ENCODE measurements around the gene ASMTL. TPM values are rescaled to one million over a fixed set of nuclear protein-coding genes. Genes with fewer than 3 reads are reported as not detected.
"Not testable (repeated sequence)": the region's sequence is repeated elsewhere in the genome, so short reads cannot be mapped to it uniquely, and the experiment has no call there.

Gene ASMTL
- total RNA-seq, 1 donor from 2014 or later: 24.5 TPM

DNA sequence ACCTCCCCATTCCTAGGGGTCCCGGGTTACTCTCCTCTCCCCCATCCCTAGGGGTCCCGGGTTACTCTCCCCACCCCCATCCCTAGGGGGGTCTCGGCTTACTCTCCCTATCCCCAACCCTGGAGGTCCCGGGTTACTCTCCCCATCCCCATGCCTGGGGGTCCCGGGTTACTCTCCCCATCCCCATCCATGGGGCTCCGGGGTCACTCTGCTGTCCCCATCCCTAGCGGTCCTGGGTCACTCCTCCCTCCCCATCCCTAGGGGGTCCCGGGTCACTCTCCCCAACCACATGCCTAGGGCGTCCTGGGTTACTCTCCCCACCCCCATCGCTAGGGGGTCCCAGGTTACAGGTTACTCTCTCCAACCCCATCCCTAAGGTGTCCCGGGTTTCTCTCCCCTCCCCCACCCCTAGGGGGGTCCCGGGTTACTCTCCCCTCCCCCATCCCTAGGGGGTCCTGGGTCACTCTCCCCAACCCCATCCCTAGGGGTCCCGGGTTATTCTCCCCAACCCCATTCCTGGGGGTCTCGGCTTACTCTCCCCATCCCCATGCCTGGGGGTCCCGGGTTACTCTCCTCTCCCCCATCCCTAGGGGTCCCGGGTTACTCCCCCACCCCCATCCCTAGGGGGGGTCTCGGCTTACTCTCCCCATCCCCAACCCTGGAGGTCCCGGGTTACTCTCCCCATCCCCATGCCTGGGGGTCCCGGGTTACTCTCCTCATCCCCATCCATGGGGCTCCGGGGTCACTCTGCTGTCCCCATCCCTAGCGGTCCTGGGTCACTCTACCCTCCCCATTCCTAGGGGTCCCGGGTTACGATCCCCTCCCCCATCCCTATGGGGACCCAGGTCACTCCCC, 821 bp downstream of the ASMTL start:
- peaks cover 15% of the 10 kb centered on the region for H3K27me3 Mint-ChIP-seq
- H3K4me3 Mint-ChIP-seq (ENCODE audit: low read depth): peak overlapping the region; percentile 86
- H3K9me3 Mint-ChIP-seq (ENCODE audit: low read depth): peaks cover 33% of the 10 kb centered on the region
- H3K27ac Mint-ChIP-seq: no peak overlapping the region
- H3K4me1 Mint-ChIP-seq (ENCODE audit: low read depth): no peaks in the 10 kb centered on the region
- DNase-seq (ENCODE audit: low spot score, unreplicated experiment): no peak
- no peak for TF ChIP-seq CTCF (IDR thresholded peaks at IDR 0.05; ENCODE audit: unreplicated experiment)
- H3K36me3 Mint-ChIP-seq (ENCODE audit: insufficient read depth): peaks cover 29% of the 10 kb centered on the region

DNA sequence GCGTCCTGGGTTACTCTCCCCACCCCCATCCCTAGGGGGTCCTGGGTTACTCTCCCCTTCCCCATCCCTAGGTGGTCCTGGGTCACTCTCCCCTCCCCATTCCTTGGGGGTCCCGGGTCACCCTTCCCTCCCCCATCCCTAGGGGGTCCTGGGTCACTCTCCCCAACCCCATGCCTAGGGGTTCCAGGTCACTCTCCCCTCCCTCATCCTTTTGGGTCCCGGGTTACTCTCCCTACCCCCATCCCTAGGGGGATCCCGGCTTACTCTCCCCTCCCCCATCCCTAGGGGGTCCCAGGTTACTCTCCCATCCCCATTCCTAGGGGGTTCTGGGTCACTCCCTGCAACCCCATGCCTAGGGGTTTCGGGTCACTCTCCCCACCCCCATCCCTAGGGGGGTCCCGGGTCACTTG, 1.5 kb downstream of the ASMTL start:
- TF ChIP-seq CTCF (IDR thresholded peaks at IDR 0.05; ENCODE audit: unreplicated experiment): no peak

DNA sequence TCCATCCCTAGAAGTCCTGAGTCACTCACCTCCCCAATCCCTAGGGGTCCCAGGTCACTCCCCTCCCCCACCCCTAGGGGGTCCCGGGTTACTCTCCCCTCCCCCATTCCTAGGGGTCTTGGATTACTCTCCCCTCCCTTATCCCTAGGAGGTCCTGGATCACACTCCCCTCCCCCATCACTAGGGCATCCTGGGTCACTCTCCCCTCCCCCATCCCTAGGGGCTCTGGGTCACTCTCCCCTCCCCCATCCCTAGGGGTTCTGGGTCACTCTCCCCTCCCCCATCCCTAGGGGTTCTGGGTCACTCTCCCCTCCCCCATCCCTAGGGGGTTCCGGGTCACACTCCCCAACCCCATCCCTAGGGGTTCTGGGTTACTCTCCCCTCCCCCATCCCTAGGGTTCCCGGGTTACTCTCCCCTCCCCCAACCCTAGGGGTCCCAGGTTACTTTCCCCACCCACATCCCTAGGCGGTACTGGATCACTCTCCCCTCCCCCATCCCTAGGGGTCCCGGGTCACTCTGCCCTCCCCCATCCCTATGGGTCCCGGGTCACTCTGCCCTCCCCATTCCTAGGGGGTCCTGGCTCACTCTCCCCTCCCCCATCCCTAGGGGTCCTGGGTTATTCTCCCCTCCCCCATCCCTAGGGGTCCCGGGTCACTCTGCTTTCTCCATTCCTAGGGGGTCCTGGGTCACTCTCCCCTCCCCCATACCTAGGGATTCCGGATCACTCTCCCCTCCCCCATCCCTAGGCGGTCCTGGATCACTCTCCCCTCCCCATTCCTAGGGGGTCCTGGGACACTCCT, 2.1 kb downstream of the ASMTL start:
- Mint-ChIP-seq H3K27ac (no peak overlapping the region), H3K4me3 (ENCODE audit: low read depth) (no peak overlapping the region), H3K27me3 (peaks cover 11% of the 10 kb centered on the region), H3K4me1 (ENCODE audit: low read depth) (no peaks in the 10 kb centered on the region), H3K9me3 (ENCODE audit: low read depth) (peaks cover 40% of the 10 kb centered on the region), H3K36me3 (ENCODE audit: insufficient read depth) (peaks cover 39% of the 10 kb centered on the region)
- TF ChIP-seq CTCF (IDR thresholded peaks at IDR 0.05; ENCODE audit: unreplicated experiment): no peak
- no peak for DNase-seq (ENCODE audit: low spot score, unreplicated experiment)

More for the DNA sequence above, 1.5 kb downstream of the ASMTL start:
- DNase-seq (ENCODE audit: low spot score, unreplicated experiment): no peak
- no peak overlapping the region for H3K4me3 Mint-ChIP-seq (ENCODE audit: low read depth)
- peaks cover 34% of the 10 kb centered on the region for H3K36me3 Mint-ChIP-seq (ENCODE audit: insufficient read depth)
- no peaks in the 10 kb centered on the region for H3K4me1 Mint-ChIP-seq (ENCODE audit: low read depth)
- no peak overlapping the region for H3K27ac Mint-ChIP-seq
- H3K9me3 Mint-ChIP-seq (ENCODE audit: low read depth): peaks cover 36% of the 10 kb centered on the region
- peaks cover 15% of the 10 kb centered on the region for H3K27me3 Mint-ChIP-seq

GRCh38 chrX:1449823-1450149, 2.9 kb downstream of the ASMTL start:
- peaks cover 5% of the 10 kb centered on the region for H3K27me3 Mint-ChIP-seq
- H3K4me1 Mint-ChIP-seq (ENCODE audit: low read depth): no peaks in the 10 kb centered on the region
- H3K9me3 Mint-ChIP-seq (ENCODE audit: low read depth): peaks cover 46% of the 10 kb centered on the region
- DNase-seq (ENCODE audit: low spot score, unreplicated experiment): no peak
- H3K36me3 Mint-ChIP-seq (ENCODE audit: insufficient read depth): peaks cover 47% of the 10 kb centered on the region
- no peak for TF ChIP-seq CTCF (IDR thresholded peaks at IDR 0.05; ENCODE audit: unreplicated experiment)
- H3K4me3 Mint-ChIP-seq (ENCODE audit: low read depth): no peak overlapping the region
- no peak overlapping the region for H3K27ac Mint-ChIP-seq

- H3K36me3 Mint-ChIP-seq (ENCODE audit: insufficient read depth): peaks cover 52% of the 10 kb centered on the region
- H3K27ac Mint-ChIP-seq: no peak overlapping the region
- H3K4me1 Mint-ChIP-seq (ENCODE audit: low read depth): no peaks in the 10 kb centered on the region
- peaks cover 51% of the 10 kb centered on the region for H3K9me3 Mint-ChIP-seq (ENCODE audit: low read depth)
- no peak for TF ChIP-seq CTCF (IDR thresholded peaks at IDR 0.05; ENCODE audit: unreplicated experiment)
- DNase-seq (ENCODE audit: low spot score, unreplicated experiment): no peak
- no peak overlapping the region for H3K4me3 Mint-ChIP-seq (ENCODE audit: low read depth)
- no peaks in the 10 kb centered on the region for H3K27me3 Mint-ChIP-seq
These were observed 3.5 kb downstream of the ASMTL start for GRCh38 chrX:1449036-1449822.

- not testable (repeated sequence) for H3K4me3 Mint-ChIP-seq (ENCODE audit: low read depth); H3K27me3 Mint-ChIP-seq; DNase-seq (ENCODE audit: low spot score, unreplicated experiment); H3K27ac Mint-ChIP-seq; H3K4me1 Mint-ChIP-seq (ENCODE audit: low read depth)
- Mint-ChIP-seq H3K36me3 (ENCODE audit: insufficient read depth) (peaks cover 56% of the 10 kb centered on the region), H3K9me3 (ENCODE audit: low read depth) (peaks cover 55% of the 10 kb centered on the region)
These were observed 4.1 kb downstream of the ASMTL start for GRCh38 chrX:1448573-1449001.

- H3K27ac Mint-ChIP-seq; H3K4me1 Mint-ChIP-seq (ENCODE audit: low read depth); H3K4me3 Mint-ChIP-seq (ENCODE audit: low read depth); H3K27me3 Mint-ChIP-seq; DNase-seq (ENCODE audit: low spot score, unreplicated experiment): not testable (repeated sequence)
- H3K9me3 Mint-ChIP-seq (ENCODE audit: low read depth): peaks cover 57% of the 10 kb centered on the region
- peaks cover 57% of the 10 kb centered on the region for H3K36me3 Mint-ChIP-seq (ENCODE audit: insufficient read depth)
These were observed 4.6 kb downstream of the ASMTL start for GRCh38 chrX:1447969-1448572.
